GM21367 (cell line): ENCODE measurements around the gene LARP6.
"Not testable (repeated sequence)": the region's sequence is repeated elsewhere in the genome, so short reads cannot be mapped to it uniquely, and the experiment has no call there.

Experiments
- ATAC-seq: cut with Tn5 transposase; IDR thresholded peaks from one replicate; pipeline ENCODE4 v1.9.1; 2021; ENCODE audit not compliant: unreplicated experiment

Gene LARP6

GRCh38 chr15:70853973-70854665, at the start of gene LARP6:
TSS of gene LARP6 (minus strand) at chr15:70854157. CDS start at chr15:70854088, 69 bp downstream.
- no peak for ATAC-seq

- no peak for ATAC-seq
Measured at GRCh38 chr15:70902107-70902506, 48.1 kb upstream of the LARP6 start.

- ATAC-seq = peak; percentile 19
Measured at GRCh38 chr15:70892912-70893560, 39.1 kb upstream of the LARP6 start.

- ATAC-seq = peak; percentile 80
Measured at GRCh38 chr15:70892002-70892911, 38.3 kb upstream of the LARP6 start, which contains the start of the genes LRRC49 and THAP10. TSS of gene LRRC49 (plus strand) at chr15:70892826. CDS start at chr15:70892895, 69 bp downstream. TSS of gene THAP10 (minus strand) at chr15:70892433. CDS start at chr15:70892272, 161 bp downstream.

- ATAC-seq = no peak
Measured at GRCh38 chr15:70882361-70882760, 28.4 kb upstream of the LARP6 start.

- no peak for ATAC-seq
Measured at GRCh38 chr15:70880781-70881180, 26.8 kb upstream of the LARP6 start.

GRCh38 chr15:70879401-70879800, 25.4 kb upstream of the LARP6 start:
- ATAC-seq = no peak

GRCh38 chr15:70876683-70877082, 22.7 kb upstream of the LARP6 start:
- ATAC-seq = no peak

- ATAC-seq = no peak
Measured at GRCh38 chr15:70876011-70876410, 22.1 kb upstream of the LARP6 start.

GRCh38 chr15:70875001-70875782, 21.2 kb upstream of the LARP6 start:
- ATAC-seq = no peak

- ATAC-seq = no peak
Measured at GRCh38 chr15:70873232-70874054, 19.5 kb upstream of the LARP6 start.

GRCh38 chr15:70871490-70871889, 17.5 kb upstream of the LARP6 start:
- not testable (repeated sequence) for ATAC-seq

GRCh38 chr15:70870051-70870450, 16.1 kb upstream of the LARP6 start:
- no peak for ATAC-seq

- ATAC-seq = no peak
Measured at GRCh38 chr15:70869346-70869745, 15.4 kb upstream of the LARP6 start.

GRCh38 chr15:70867911-70868467, 14.0 kb upstream of the LARP6 start:
- ATAC-seq = no peak

- ATAC-seq = no peak
Measured at GRCh38 chr15:70866982-70867641, 13.2 kb upstream of the LARP6 start.

GRCh38 chr15:70863450-70864218, 9.7 kb upstream of the LARP6 start:
- no peak for ATAC-seq

- no peak for ATAC-seq
Measured at GRCh38 chr15:70859998-70860397, 6.0 kb upstream of the LARP6 start.
